NB4 (cell line): Measurements from ENCODE around the gene RASSF3.

Experiments
- CTCF ChIP-seq: IDR thresholded peaks from one replicate; pipeline ENCODE4 v1.5.1; 2012; ENCODE audit warnings: low read depth, low read length
- MYC ChIP-seq: IDR thresholded peaks from 2 replicates; pipeline ENCODE4 v1.6.1; 2011; ENCODE audit warnings: low read depth, low read length

DNA sequence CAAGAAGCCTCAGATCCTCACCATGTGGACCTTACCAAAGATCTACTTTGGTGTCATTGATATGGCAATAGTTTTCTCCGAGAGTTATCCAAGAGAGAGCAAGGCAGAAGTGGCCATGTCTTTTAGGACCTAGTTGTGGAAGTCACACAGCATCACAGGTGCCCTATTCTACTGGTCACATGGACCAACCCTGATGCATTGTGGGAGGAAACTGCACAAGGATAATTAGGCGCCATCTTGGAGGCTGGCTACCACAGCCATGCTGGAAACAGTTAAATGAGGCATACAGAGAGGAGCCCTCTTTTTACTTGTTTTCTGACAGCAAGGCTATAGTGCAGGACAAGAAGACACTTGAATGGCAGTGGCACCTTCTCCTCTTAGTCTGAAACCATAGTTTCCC is 99.1 kb downstream of the RASSF3 start:
- TF ChIP-seq CTCF (no peak), MYC (no peak)
